GM12874 (cell line): Measurements from ENCODE around the gene LAMC3.

ENCODE experiments used
- CTCF ChIP-seq: IDR thresholded peaks from 2 replicates; pipeline ENCODE4 v1.5.1; 2011; ENCODE audit warnings: low read depth, mild to moderate bottlenecking, control low read depth, low read length, moderate library complexity; ENCODE audit not compliant: insufficient read depth

LAMC3 gene

GRCh38 chr9:131082774-131083512 is 74.0 kb downstream of the LAMC3 start:
- no peak for TF ChIP-seq CTCF

GRCh38 chr9:131084661-131085369 is 75.8 kb downstream of the LAMC3 start:
- no peak for TF ChIP-seq CTCF

GRCh38 chr9:131085370-131086122 is 76.6 kb downstream of the LAMC3 start:
- no peak for TF ChIP-seq CTCF

- no peak for TF ChIP-seq CTCF
Measured at GRCh38 chr9:131087354-131087893, 78.5 kb downstream of the LAMC3 start.

- TF ChIP-seq CTCF: no peak
Measured at GRCh38 chr9:131090025-131090787, 81.2 kb downstream of the LAMC3 start.

- TF ChIP-seq CTCF: no peak
Measured at GRCh38 chr9:131091352-131091992, 82.5 kb downstream of the LAMC3 start.
